Skeletal muscle tissue (tissue), 4 donors: ENCODE measurements around the gene TNIP3. TPM values are rescaled to one million over a fixed set of nuclear protein-coding genes. Genes with fewer than 3 reads are reported as not detected.
A peak's percentile ranks its signal among the peaks of the same experiment; 100 is the strongest.

Source experiments
- H3K27ac ChIP-seq: one replicate; pipeline ENCODE4 v1.7.0; 2013; ENCODE audit warnings: mild to moderate bottlenecking, low read depth, low read length, inconsistent platforms
- H3K27me3 ChIP-seq, 3 donors: one replicate each; pipeline ENCODE4 v1.7.0; 2013; ENCODE audit warnings: low read length in 3 of 3; ENCODE audit not compliant: control insufficient read depth in 3 of 3, insufficient read depth in 3 of 3
- H3K36me3 ChIP-seq, 3 donors: one replicate each; pipeline ENCODE4 v1.7.0; 2013; ENCODE audit warnings: low read length in 3 of 3; ENCODE audit not compliant: control insufficient read depth in 3 of 3, insufficient read depth in 3 of 3
- H3K4me1 ChIP-seq, 3 donors: one replicate each; pipeline ENCODE4 v1.7.0; 2013; ENCODE audit warnings: low read length in 3 of 3, mild to moderate bottlenecking in 3 of 3; ENCODE audit not compliant: control insufficient read depth in 3 of 3, insufficient read depth in 3 of 3
- H3K4me3 ChIP-seq, 3 donors: one replicate each; pipeline ENCODE4 v1.7.0; 2013; ENCODE audit warnings: low read length in 3 of 3
- H3K9ac ChIP-seq, 3 donors: one replicate each; pipeline ENCODE4 v1.7.0; 2013; ENCODE audit warnings: low read length in 3 of 3, mild to moderate bottlenecking in 3 of 3, moderate library complexity in 2 of 3, low read depth in 1 of 3
- H3K9me3 ChIP-seq, 3 donors: one replicate each; pipeline ENCODE4 v1.7.0; 2013; ENCODE audit warnings: low read length in 3 of 3; ENCODE audit not compliant: control insufficient read depth in 3 of 3
- total RNA-seq: library from RNA; depleted of rRNA; stranded (reverse); fragments of >200 nt; gene quantifications from one replicate; pipeline ENCODE4 v1.2.3, GENCODE V29; 2014
- donor health status: Osteomylitis.

The TNIP3 gene
- total RNA-seq, 1 donor from 2014 or later = not detected

DNA sequence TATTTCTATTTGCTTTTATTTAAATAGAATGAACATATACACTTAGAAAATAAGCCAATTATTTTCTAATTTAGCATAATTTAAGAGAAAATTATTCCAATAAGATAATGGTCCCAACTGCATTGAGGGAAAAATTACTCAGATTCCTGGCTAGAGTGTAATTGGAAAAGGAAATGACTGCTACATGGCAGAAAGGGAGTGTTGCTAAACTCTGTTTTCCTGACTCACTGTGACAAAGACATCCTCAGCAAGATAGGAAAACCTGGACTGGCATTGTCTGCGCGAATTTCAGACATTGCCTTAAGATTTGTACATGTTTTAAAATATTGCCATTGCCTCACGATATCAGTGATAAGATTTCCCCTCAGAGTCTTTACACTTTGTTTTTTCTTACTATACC is 8.2 kb downstream of the TNIP3 start:
- peaks cover 0 to 6% (median 3%) of the 10 kb centered on the region in 3 donors for H3K27me3 ChIP-seq
- no peak overlapping the region for H3K27ac ChIP-seq
- H3K9me3 ChIP-seq = no peaks in the 10 kb centered on the region
- no peaks in the 10 kb centered on the region for H3K36me3 ChIP-seq
- peaks cover 0 to 12% (median 3%) of the 10 kb centered on the region in 3 donors for H3K4me1 ChIP-seq
- peak overlapping the region in 1 of 3 donors; percentile 31 for H3K4me3 ChIP-seq
- no peak overlapping the region for H3K9ac ChIP-seq

DNA sequence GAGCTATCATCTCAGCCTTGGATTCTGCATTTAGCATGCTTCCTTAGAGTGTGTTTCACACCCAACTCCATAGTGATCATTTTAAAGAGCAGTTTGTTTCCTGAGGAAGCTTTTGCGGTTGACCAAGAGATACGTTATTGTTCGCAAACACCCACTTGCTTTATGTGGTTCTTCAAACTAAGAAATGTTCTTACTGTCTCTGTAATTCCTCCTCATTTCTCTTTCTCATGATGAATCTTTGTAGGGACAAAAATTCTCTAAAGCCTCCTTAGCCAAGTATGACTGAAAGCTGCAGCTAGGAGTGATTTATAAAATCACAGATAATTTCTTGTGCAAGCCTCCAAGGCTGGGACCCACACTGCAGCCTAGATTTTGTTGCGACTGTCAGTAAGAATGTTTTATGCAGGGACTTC is 10.0 kb downstream of the TNIP3 start:
- H3K9ac ChIP-seq = no peak overlapping the region
- H3K27ac ChIP-seq = no peak overlapping the region
- H3K9me3 ChIP-seq = no peaks in the 10 kb centered on the region
- H3K4me1 ChIP-seq = peaks cover 0 to 12% (median 3%) of the 10 kb centered on the region in 3 donors
- no peak overlapping the region for H3K4me3 ChIP-seq
- H3K36me3 ChIP-seq = no peaks in the 10 kb centered on the region
- H3K27me3 ChIP-seq = peaks cover 0 to 6% (median 3%) of the 10 kb centered on the region in 3 donors

DNA sequence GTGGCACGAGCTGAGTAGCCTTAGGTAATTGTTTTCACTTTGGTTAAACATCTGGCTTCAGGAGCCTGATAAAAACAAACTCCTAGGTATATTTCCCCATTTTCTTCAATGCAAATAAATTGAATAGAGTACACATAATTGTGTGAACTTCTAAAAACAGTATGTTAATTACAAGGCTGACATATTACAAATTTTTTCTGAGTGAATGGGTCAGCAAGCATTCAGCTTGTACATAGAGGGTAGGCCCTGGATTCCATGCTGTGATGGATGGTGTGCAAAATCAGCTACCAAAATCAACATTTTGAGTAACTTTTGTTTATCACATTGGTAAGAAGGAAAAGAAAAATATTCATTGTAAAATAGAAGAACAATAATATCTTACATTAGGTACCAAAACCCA is 12.2 kb downstream of the TNIP3 start:
- peaks cover 0 to 4% (median 0%) of the 10 kb centered on the region in 3 donors for H3K4me1 ChIP-seq
- no peak overlapping the region for H3K27ac ChIP-seq
- no peaks in the 10 kb centered on the region for H3K36me3 ChIP-seq
- no peak overlapping the region for H3K4me3 ChIP-seq
- H3K9ac ChIP-seq = no peak overlapping the region
- H3K27me3 ChIP-seq = no peaks in the 10 kb centered on the region
- H3K9me3 ChIP-seq = no peaks in the 10 kb centered on the region

DNA sequence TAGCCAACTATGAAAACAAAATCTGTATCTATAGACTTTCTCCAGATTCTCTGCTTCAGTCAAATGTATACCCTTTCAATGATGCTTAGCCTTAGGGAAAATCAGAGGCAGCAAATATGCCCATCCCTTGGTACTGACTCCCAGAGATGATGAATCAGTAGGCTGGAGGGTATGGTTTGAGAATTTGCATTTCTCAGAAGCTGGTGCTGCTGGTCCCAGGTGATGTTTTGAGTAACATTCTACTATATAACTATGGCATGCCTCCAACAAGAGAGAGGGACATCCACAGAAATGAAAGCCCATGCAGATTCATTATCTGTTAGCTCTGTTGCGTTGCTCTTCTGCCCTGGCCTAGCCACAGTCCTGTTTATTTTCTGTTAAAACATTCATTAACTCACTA is 13.6 kb downstream of the TNIP3 start:
- Histone ChIP-seq H3K9ac (no peak overlapping the region), H3K4me3 (no peak overlapping the region), H3K27me3 (no peaks in the 10 kb centered on the region), H3K27ac (no peak overlapping the region), H3K9me3 (no peaks in the 10 kb centered on the region), H3K4me1 (no peaks in the 10 kb centered on the region), H3K36me3 (no peaks in the 10 kb centered on the region)

DNA sequence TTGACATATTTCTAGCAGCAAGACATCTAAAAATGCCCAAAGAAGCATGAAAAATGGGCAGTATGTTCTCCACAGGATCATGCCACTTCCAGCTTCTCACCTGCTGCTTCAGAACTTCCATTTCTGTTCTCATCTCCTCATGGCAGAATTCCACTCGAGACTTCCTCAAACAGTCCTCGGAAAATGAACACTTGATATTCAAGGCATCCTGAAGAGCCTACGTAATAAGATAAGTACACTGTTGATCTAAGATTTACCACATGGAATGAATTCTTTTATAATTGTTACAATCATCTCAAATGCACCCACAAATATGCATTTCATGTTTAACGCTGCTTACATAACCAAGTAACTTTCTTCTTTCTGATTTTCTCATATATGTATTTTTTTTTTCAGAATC is 14.1 kb downstream of the TNIP3 start:
- Histone ChIP-seq H3K9me3 (no peaks in the 10 kb centered on the region), H3K4me3 (no peak overlapping the region), H3K4me1 (no peaks in the 10 kb centered on the region), H3K36me3 (no peaks in the 10 kb centered on the region), H3K27ac (no peak overlapping the region), H3K9ac (no peak overlapping the region), H3K27me3 (no peaks in the 10 kb centered on the region)

DNA sequence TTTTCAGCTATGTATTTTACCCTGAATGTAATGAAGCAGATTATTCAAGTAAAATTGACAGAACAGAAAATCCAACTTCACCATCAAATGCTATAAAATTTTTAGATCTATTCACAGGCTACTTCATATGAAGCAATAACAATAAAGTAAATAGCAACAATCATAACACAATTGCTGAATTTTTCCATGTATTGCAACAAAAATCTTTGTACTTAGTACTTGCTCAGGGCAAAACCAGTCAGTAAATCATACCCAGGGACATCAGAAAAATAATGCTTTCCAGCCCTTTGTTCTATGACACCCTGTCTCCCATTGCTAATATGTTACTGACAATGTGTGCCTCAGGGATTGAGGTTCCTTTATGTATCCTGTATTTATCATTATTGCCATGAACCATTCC is 15.5 kb downstream of the TNIP3 start:
- Histone ChIP-seq H3K9me3 (no peaks in the 10 kb centered on the region), H3K4me3 (no peak overlapping the region), H3K36me3 (no peaks in the 10 kb centered on the region), H3K27ac (no peak overlapping the region), H3K9ac (no peak overlapping the region), H3K27me3 (no peaks in the 10 kb centered on the region), H3K4me1 (no peaks in the 10 kb centered on the region)

DNA sequence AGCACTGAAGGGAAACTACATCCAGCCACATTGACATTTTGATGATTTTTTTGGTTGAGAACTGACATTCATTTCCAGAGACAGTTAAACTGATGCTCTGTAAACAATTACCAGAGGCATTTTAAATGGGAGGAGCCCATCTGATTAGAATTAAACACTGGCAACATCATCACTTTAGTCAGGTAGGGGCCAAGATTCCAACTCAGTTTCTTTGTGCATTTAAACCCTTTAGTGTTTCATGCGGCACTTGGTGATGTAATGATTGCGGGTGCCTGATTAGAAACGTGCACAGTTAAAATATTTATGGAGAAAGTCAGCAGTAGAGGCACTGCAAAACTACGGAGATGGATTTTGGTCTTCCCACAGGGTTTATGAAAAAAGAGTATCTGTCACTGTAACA is 16.1 kb downstream of the TNIP3 start:
- H3K9me3 ChIP-seq = no peaks in the 10 kb centered on the region
- no peaks in the 10 kb centered on the region for H3K4me1 ChIP-seq
- H3K27me3 ChIP-seq = no peaks in the 10 kb centered on the region
- H3K9ac ChIP-seq = no peak overlapping the region
- no peak overlapping the region for H3K4me3 ChIP-seq
- H3K27ac ChIP-seq = no peak overlapping the region
- H3K36me3 ChIP-seq = no peaks in the 10 kb centered on the region

DNA sequence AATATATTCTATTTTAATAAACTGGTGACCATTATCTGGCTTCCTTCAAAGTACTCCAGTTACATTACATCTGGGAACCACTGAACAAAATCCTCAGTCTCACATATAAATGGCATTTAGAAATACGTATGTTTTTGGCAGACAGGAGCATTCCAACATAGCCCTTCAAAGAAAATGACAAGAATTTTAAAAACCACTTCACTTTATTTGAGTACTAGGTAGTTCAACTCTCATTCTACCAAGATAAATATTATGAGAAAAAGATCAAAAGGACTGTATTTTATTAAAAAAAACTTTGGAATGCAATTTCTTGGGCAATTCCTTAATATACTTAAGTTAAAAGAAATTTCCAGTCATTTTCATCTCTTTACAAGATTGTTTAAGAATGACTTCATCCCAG is 17.6 kb downstream of the TNIP3 start:
- Histone ChIP-seq H3K4me1 (no peaks in the 10 kb centered on the region), H3K27me3 (no peaks in the 10 kb centered on the region), H3K27ac (no peak overlapping the region), H3K9ac (no peak overlapping the region), H3K36me3 (no peaks in the 10 kb centered on the region), H3K9me3 (no peaks in the 10 kb centered on the region), H3K4me3 (no peak overlapping the region)

DNA sequence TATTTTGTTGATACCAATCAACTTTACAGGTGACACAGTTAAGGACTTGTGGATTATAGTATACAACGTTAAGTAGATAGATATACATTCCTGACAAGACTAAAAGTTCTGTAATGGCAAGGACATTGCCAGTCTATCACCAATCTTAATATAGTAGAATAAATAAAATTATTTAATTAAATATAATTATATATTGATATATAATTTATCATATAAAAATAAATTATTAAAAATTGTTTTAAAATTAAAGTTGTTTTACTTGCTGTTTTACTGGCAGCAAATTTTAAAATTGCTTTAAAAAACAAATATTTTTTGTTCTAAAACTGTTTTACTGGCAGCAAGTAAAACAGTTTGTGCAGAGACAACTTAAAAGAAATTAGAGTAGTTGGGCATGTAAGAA is 18.7 kb downstream of the TNIP3 start:
- H3K4me1 ChIP-seq = no peaks in the 10 kb centered on the region
- H3K27me3 ChIP-seq = no peaks in the 10 kb centered on the region
- H3K9ac ChIP-seq = no peak overlapping the region
- H3K4me3 ChIP-seq = no peak overlapping the region
- no peaks in the 10 kb centered on the region for H3K9me3 ChIP-seq
- no peak overlapping the region for H3K27ac ChIP-seq
- H3K36me3 ChIP-seq = no peaks in the 10 kb centered on the region

DNA sequence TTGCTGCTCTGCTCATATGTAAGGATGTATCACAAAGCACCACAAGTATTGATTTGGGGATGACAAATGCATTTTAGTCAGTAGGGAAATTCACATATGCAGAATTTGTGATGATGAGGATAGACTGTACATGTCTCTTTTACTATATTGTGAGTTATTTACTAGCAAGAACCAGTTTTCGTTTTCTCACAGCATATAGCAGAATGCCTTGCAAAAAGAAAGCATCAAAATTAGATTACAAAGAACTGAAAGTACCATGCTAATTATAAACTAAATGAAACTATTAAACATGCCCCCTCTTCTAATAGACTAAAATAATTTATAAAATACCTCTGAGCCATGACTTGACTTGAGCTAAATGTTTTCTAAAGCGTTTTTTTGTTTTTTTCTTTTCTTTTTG is 20.1 kb downstream of the TNIP3 start:
- H3K27ac ChIP-seq = no peak overlapping the region
- no peaks in the 10 kb centered on the region for H3K27me3 ChIP-seq
- no peak overlapping the region for H3K4me3 ChIP-seq
- no peaks in the 10 kb centered on the region for H3K9me3 ChIP-seq
- no peak overlapping the region for H3K9ac ChIP-seq
- no peaks in the 10 kb centered on the region for H3K36me3 ChIP-seq
- H3K4me1 ChIP-seq = no peaks in the 10 kb centered on the region

DNA sequence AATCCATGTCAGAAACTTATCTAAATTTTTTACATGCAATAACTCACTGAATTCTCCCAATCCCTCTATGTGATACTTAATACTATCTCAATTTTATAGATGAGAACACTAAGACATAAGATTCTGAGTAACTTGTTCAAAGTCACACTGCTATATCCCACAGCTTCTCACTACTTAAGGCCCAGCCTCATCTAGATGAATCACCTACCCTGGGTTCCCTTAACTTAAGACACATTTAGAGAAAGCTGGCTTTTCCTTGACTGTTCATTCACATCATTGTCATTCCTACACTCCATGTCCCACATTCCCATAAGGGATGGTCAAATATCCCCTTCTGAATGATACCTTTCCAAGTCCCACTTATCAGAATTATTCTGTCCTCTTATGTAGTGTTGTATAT is 21.0 kb downstream of the TNIP3 start:
- no peaks in the 10 kb centered on the region for H3K27me3 ChIP-seq
- no peaks in the 10 kb centered on the region for H3K9me3 ChIP-seq
- H3K4me1 ChIP-seq = no peaks in the 10 kb centered on the region
- H3K36me3 ChIP-seq = no peaks in the 10 kb centered on the region
- H3K27ac ChIP-seq = no peak overlapping the region
- H3K4me3 ChIP-seq = no peak overlapping the region
- no peak overlapping the region for H3K9ac ChIP-seq
